Fibroblast of lung (primary cell): ENCODE data around the gene AGBL4. TPM values are rescaled to one million over a fixed set of nuclear protein-coding genes. Genes with fewer than 3 reads are reported as not detected.

ENCODE experiments used
- DNase-seq, 2 donors: peaks; one replicate each; pipeline versions ENCODE4 v3.0.0 to v3.0.0-alpha.2; 2010; ENCODE audit warnings: low read depth in 2 of 2
- H2AFZ ChIP-seq: 2 replicates; pipeline ENCODE4 v1.5.1; 2012; ENCODE audit warnings: low read length, control low read depth, inconsistent platforms
- H3K27ac ChIP-seq: 2 replicates; pipeline ENCODE4 v1.5.1; 2011; ENCODE audit warnings: low read length, control low read depth; ENCODE audit not compliant: insufficient read depth
- H3K27me3 ChIP-seq: 2 replicates; pipeline ENCODE4 v1.5.1; 2011; ENCODE audit warnings: mild to moderate bottlenecking, low read length; ENCODE audit not compliant: control insufficient read depth, insufficient read depth
- H3K36me3 ChIP-seq: 2 replicates; pipeline ENCODE4 v1.5.1; 2011; ENCODE audit warnings: low read length; ENCODE audit not compliant: control insufficient read depth, insufficient read depth
- H3K4me1 ChIP-seq: 2 replicates; pipeline ENCODE4 v1.5.1; 2011; ENCODE audit warnings: low read length; ENCODE audit not compliant: control insufficient read depth, insufficient read depth; ENCODE audit errors: extremely low read depth
- H3K4me2 ChIP-seq: 2 replicates; pipeline ENCODE4 v1.5.1; 2011; ENCODE audit warnings: low read length, control low read depth; ENCODE audit not compliant: insufficient read depth; ENCODE audit errors: extremely low read depth
- H3K4me3 ChIP-seq, 4 experiments: fragments of 200-600 bp in 1 of 4; sonication (generic) in 1 of 4; replicated peaks in 1 of 4; 2 replicates each; pipeline ENCODE4 v1.5.1; 2011 to 2016; ENCODE audit warnings: low read length in 4 of 4, low read depth in 3 of 4, mild to moderate bottlenecking in 3 of 4, control low read depth in 2 of 4, inconsistent platforms in 1 of 4, mixed read lengths in 1 of 4; ENCODE audit not compliant: insufficient read depth in 1 of 4; ENCODE audit errors: control extremely low read depth in 1 of 4
- H3K79me2 ChIP-seq: 2 replicates; pipeline ENCODE4 v1.5.1; 2012; ENCODE audit warnings: mild to moderate bottlenecking, low read length, inconsistent platforms; ENCODE audit not compliant: control insufficient read depth, insufficient read depth
- H3K9ac ChIP-seq: 2 replicates; pipeline ENCODE4 v1.5.1; 2011; ENCODE audit warnings: mild to moderate bottlenecking, low read length, control low read depth; ENCODE audit not compliant: insufficient read depth
- H3K9me3 ChIP-seq: 2 replicates; pipeline ENCODE4 v1.5.1; 2012; ENCODE audit warnings: low read depth, low read length; ENCODE audit not compliant: control insufficient read depth, insufficient read depth
- H4K20me1 ChIP-seq: 2 replicates; pipeline ENCODE4 v1.5.1; 2011; ENCODE audit warnings: low read length; ENCODE audit not compliant: control insufficient read depth, insufficient read depth; ENCODE audit errors: extremely low read depth
- CTCF ChIP-seq, 2 donors: IDR thresholded peaks in 1 of 2; conservative IDR thresholded peaks in 1 of 2; 1 replicate in 1 of 2; 2 replicates in 1 of 2; pipeline ENCODE4 v1.5.1; 2011 to 2012; ENCODE audit warnings: low read length in 2 of 2, control low read depth in 1 of 2, inconsistent platforms in 1 of 2, low read depth in 1 of 2, mild to moderate bottlenecking in 1 of 2
- EZH2 ChIP-seq: IDR thresholded peaks from 2 replicates; pipeline ENCODE4 v1.5.1; 2012; ENCODE audit warnings: low read length, control low read depth, mild to moderate bottlenecking; ENCODE audit errors: missing control alignments
- polyA plus RNA-seq, 2 donors: library from polyadenylated mRNA; depleted of rRNA in 1 of 2; stranded (reverse) in 1 of 2; unstranded in 1 of 2; fragments of >200 nt; gene quantifications; 2 replicates each; pipeline ENCODE4 v1.2.1, GENCODE V29; 2011 to 2012; ENCODE audit warnings: missing spikeins in 1 of 2
- total RNA-seq: library from RNA; depleted of rRNA; stranded (reverse); fragments of >200 nt; gene quantifications from 2 replicates; pipeline ENCODE4 v1.2.1, GENCODE V29; 2014

Gene AGBL4
- total and polyA plus RNA-seq, 2 donors (not counting 1 experiment from before 2014, with no cell fraction given): not detected

GRCh38 chr1:49200738-49201137, 823.0 kb downstream of the AGBL4 start:
- H3K79me2 ChIP-seq: no peaks in the 10 kb centered on the region
- H3K27me3 ChIP-seq: no peaks in the 10 kb centered on the region
- H3K4me1 ChIP-seq: no peaks in the 10 kb centered on the region
- TF ChIP-seq CTCF (conservative IDR thresholded peaks at IDR 0.05 in 1 of 2, IDR thresholded peaks at IDR 0.05 in 1 of 2; ENCODE audit: low read depth in 1 of 2, low read length in 2 of 2): no peak
- no peak for TF ChIP-seq EZH2
- H3K4me3 ChIP-seq: no peak overlapping the region
- no peak overlapping the region for H3K9ac ChIP-seq
- no peaks in the 10 kb centered on the region for H4K20me1 ChIP-seq
- no peak overlapping the region for H3K4me2 ChIP-seq
- H2AFZ ChIP-seq: no peak overlapping the region
- H3K36me3 ChIP-seq: no peaks in the 10 kb centered on the region
- no peak for DNase-seq
- no peaks in the 10 kb centered on the region for H3K9me3 ChIP-seq
- no peak overlapping the region for H3K27ac ChIP-seq

GRCh38 chr1:49199564-49199963, 824.2 kb downstream of the AGBL4 start:
- Histone ChIP-seq H3K27ac (no peak overlapping the region), H3K9ac (no peak overlapping the region), H4K20me1 (no peaks in the 10 kb centered on the region), H3K9me3 (no peaks in the 10 kb centered on the region), H3K4me2 (no peak overlapping the region), H3K4me1 (no peaks in the 10 kb centered on the region), H3K36me3 (no peaks in the 10 kb centered on the region), H3K79me2 (no peaks in the 10 kb centered on the region), H2AFZ (no peak overlapping the region), H3K4me3 (no peak overlapping the region), H3K27me3 (no peaks in the 10 kb centered on the region)
- TF ChIP-seq CTCF (conservative IDR thresholded peaks at IDR 0.05 in 1 of 2, IDR thresholded peaks at IDR 0.05 in 1 of 2; ENCODE audit: low read depth in 1 of 2, low read length in 2 of 2) (no peak), EZH2 (no peak)
- no peak for DNase-seq

GRCh38 chr1:49197081-49197480, 826.7 kb downstream of the AGBL4 start:
- Histone ChIP-seq H3K27me3 (no peaks in the 10 kb centered on the region), H3K4me3 (no peak overlapping the region), H3K4me2 (no peak overlapping the region), H3K9ac (no peak overlapping the region), H3K9me3 (no peaks in the 10 kb centered on the region), H3K4me1 (no peaks in the 10 kb centered on the region), H3K79me2 (no peaks in the 10 kb centered on the region), H2AFZ (no peak overlapping the region), H3K27ac (no peak overlapping the region), H4K20me1 (no peaks in the 10 kb centered on the region), H3K36me3 (no peaks in the 10 kb centered on the region)
- TF ChIP-seq CTCF (conservative IDR thresholded peaks at IDR 0.05 in 1 of 2, IDR thresholded peaks at IDR 0.05 in 1 of 2; ENCODE audit: low read depth in 1 of 2, low read length in 2 of 2) (no peak), EZH2 (no peak)
- DNase-seq: peak in 1 of 2 donors; percentile 28
